ENCODE measurements around the gene OPRD1.

OPRD1 gene

DNA sequence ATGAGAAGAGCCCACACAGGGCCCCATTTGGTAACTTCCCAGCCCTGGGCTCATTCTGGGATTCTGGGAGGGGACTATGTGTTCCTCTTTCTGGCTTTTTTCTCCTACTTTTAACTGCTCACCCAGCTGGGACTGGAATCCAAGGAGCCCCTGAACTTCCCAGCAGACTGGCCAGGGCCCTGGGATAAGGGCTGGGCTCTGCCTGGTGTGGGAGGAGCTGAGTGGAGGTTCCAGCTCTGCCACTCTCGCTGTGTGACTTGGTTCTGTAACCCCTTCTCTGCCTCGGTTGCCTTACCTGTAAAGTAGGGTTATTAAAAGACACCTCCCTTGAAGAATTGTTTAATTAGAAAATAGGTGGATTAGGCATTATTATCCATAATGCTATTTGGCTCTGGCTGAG lies 82.8 kb downstream of the OPRD1 start:
- Histone ChIP-seq H3K4me2 (ENCODE audit: low read depth, low read length, poor library complexity, severe bottlenecking) (no peak overlapping the region), H3K9ac (ENCODE audit: low read depth, low read length, poor library complexity, severe bottlenecking) (no peak overlapping the region), H3K9me2 (replicated peaks; ENCODE audit: low read depth, low read length) (no peaks in the 10 kb centered on the region), H3K27me3 (ENCODE audit: insufficient read depth, low read length, poor library complexity, severe bottlenecking) (no peaks in the 10 kb centered on the region), H2AFZ (ENCODE audit: low read length) (no peak overlapping the region), H3K79me2 (ENCODE audit: insufficient read depth, low read length) (peaks cover 3% of the 10 kb centered on the region; the same call in 1 of the 2 replicates), H3F3A (ENCODE audit: low read depth) (no peaks in the 10 kb centered on the region), H3K4me3 (ENCODE audit: low read length, poor library complexity, severe bottlenecking) (no peak overlapping the region), H3K9me3 (ENCODE audit: insufficient read depth, low read depth, low read length) (no peaks in the 10 kb centered on the region), H4K20me1 (ENCODE audit: insufficient read depth, low read length, poor library complexity, severe bottlenecking) (no peaks in the 10 kb centered on the region), H3K36me3 (ENCODE audit: insufficient read depth, low read length) (no peaks in the 10 kb centered on the region), H3K4me1 (ENCODE audit: insufficient read depth, low read length, poor library complexity, severe bottlenecking) (peaks cover 22% of the 10 kb centered on the region)
- TF ChIP-seq, protein P1, sequence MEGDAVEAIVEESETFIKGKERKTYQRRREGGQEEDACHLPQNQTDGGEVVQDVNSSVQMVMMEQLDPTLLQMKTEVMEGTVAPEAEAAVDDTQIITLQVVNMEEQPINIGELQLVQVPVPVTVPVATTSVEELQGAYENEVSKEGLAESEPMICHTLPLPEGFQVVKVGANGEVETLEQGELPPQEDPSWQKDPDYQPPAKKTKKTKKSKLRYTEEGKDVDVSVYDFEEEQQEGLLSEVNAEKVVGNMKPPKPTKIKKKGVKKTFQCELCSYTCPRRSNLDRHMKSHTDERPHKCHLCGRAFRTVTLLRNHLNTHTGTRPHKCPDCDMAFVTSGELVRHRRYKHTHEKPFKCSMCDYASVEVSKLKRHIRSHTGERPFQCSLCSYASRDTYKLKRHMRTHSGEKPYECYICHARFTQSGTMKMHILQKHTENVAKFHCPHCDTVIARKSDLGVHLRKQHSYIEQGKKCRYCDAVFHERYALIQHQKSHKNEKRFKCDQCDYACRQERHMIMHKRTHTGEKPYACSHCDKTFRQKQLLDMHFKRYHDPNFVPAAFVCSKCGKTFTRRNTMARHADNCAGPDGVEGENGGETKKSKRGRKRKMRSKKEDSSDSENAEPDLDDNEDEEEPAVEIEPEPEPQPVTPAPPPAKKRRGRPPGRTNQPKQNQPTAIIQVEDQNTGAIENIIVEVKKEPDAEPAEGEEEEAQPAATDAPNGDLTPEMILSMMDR (conservative IDR thresholded peaks at IDR 0.05; ENCODE audit: low read length) = no peak
- no peak for TF ChIP-seq EZH2phosphoT487 (IDR thresholded peaks at IDR 0.05; ENCODE audit: borderline replicate concordance)

DNA sequence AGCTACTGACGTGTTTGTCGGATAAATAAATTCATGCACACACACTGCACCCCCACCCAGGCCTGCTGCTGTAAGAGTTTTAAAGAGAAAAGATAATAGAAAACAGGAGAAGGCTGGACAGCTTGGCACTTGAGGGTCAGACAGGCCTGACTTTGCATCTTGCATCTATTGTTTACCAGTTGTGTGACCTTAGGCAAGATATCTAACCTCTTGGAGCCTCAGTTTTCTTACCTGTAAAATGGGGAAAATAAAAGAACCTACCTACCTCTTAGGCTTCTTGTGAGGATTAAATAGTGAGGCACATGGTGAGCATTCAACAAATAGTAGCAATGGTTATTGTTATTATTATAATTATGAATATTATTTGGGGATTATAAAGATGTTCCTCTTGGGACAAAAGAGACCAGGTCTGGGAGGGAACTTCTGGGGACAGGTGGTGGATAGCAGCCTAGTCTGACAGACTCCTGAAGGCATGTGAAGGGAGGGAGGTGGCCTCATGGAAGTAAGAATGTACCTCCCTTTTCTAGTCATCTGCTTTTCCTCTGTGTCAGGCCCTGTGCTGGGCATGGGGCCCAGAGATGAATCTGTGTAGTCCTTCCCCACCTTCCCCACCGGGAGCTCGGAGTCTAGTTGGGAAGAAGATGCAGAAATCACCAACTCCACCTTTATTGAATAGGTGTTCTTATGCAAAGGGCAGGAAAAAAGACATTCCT lies 84.1 kb downstream of the OPRD1 start:
- no peak for TF ChIP-seq EZH2phosphoT487 (IDR thresholded peaks at IDR 0.05; ENCODE audit: borderline replicate concordance)
- TF ChIP-seq, protein P1 (conservative IDR thresholded peaks at IDR 0.05; ENCODE audit: low read length) = no peak
- Histone ChIP-seq H3K79me2 (ENCODE audit: insufficient read depth, low read length) (peaks cover 3% of the 10 kb centered on the region; the same call in 1 of the 2 replicates), H2AFZ (ENCODE audit: low read length) (no peak overlapping the region), H3K27me3 (ENCODE audit: insufficient read depth, low read length, poor library complexity, severe bottlenecking) (no peaks in the 10 kb centered on the region), H3K9me3 (ENCODE audit: insufficient read depth, low read depth, low read length) (no peaks in the 10 kb centered on the region), H3F3A (ENCODE audit: low read depth) (no peaks in the 10 kb centered on the region), H3K9ac (ENCODE audit: low read depth, low read length, poor library complexity, severe bottlenecking) (no peak overlapping the region), H3K9me2 (replicated peaks; ENCODE audit: low read depth, low read length) (no peaks in the 10 kb centered on the region), H3K4me2 (ENCODE audit: low read depth, low read length, poor library complexity, severe bottlenecking) (no peak overlapping the region), H3K4me1 (ENCODE audit: insufficient read depth, low read length, poor library complexity, severe bottlenecking) (peaks cover 20% of the 10 kb centered on the region), H3K4me3 (ENCODE audit: low read length, poor library complexity, severe bottlenecking) (no peak overlapping the region), H3K36me3 (ENCODE audit: insufficient read depth, low read length) (no peaks in the 10 kb centered on the region), H4K20me1 (ENCODE audit: insufficient read depth, low read length, poor library complexity, severe bottlenecking) (no peaks in the 10 kb centered on the region)

GRCh38 chr1:28896609-28896986 lies 84.6 kb downstream of the OPRD1 start:
- no peaks in the 10 kb centered on the region for H3F3A ChIP-seq (ENCODE audit: low read depth)
- H3K27me3 ChIP-seq (ENCODE audit: insufficient read depth, low read length, poor library complexity, severe bottlenecking) = no peaks in the 10 kb centered on the region
- no peaks in the 10 kb centered on the region for H3K9me3 ChIP-seq (ENCODE audit: insufficient read depth, low read depth, low read length)
- H3K9ac ChIP-seq (ENCODE audit: low read depth, low read length, poor library complexity, severe bottlenecking) = no peak overlapping the region
- H3K4me1 ChIP-seq (ENCODE audit: insufficient read depth, low read length, poor library complexity, severe bottlenecking) = peaks cover 19% of the 10 kb centered on the region
- H3K4me2 ChIP-seq (ENCODE audit: low read depth, low read length, poor library complexity, severe bottlenecking) = no peak overlapping the region
- no peaks in the 10 kb centered on the region for H4K20me1 ChIP-seq (ENCODE audit: insufficient read depth, low read length, poor library complexity, severe bottlenecking)
- H3K4me3 ChIP-seq (ENCODE audit: low read length, poor library complexity, severe bottlenecking) = no peak overlapping the region
- peaks cover 3% of the 10 kb centered on the region; the same call in 1 of the 2 replicates for H3K79me2 ChIP-seq (ENCODE audit: insufficient read depth, low read length)
- H3K9me2 ChIP-seq (replicated peaks; ENCODE audit: low read depth, low read length) = no peaks in the 10 kb centered on the region
- no peak overlapping the region for H2AFZ ChIP-seq (ENCODE audit: low read length)
- no peak for TF ChIP-seq EZH2phosphoT487 (IDR thresholded peaks at IDR 0.05; ENCODE audit: borderline replicate concordance)
- TF ChIP-seq, protein P1 (conservative IDR thresholded peaks at IDR 0.05; ENCODE audit: low read length) = no peak
- H3K36me3 ChIP-seq (ENCODE audit: insufficient read depth, low read length) = no peaks in the 10 kb centered on the region

Measured in Loucy (cell line).